NCI-H460 (cell line): Measurements from ENCODE around the gene PRKCA. TPM values are rescaled to one million over a fixed set of nuclear protein-coding genes. Genes with fewer than 3 reads are reported as not detected.

ENCODE experiments used
- small RNA-seq, 2 experiments: library from RNA; depleted of rRNA; stranded (forward); fragments of <200 nt; gene quantifications; one replicate each; pipeline ENCODE3, GENCODE V24; 2014
- total RNA-seq: library from RNA; depleted of rRNA; stranded (reverse); fragments of >200 nt; shearing (Covaris generic); gene quantifications from 2 replicates; pipeline ENCODE4 v1.2.3, GENCODE V29; 2014; rRNA removed

Gene PRKCA
- total RNA-seq, 1 experiment from 2014 or later: 13.6 TPM

Small RNA genes within 50 kb of the gene (small RNA-seq; reads per million reads assigned to genes)
- gene MIR634 (0 reads per million in 2 experiments), gene RN7SL735P (0 to 0.35 reads per million in 2 experiments), gene RNA5SP444 (0 to 0.18 reads per million in 2 experiments), gene RNA5SP445 (0 reads per million in 2 experiments), gene RNU6-928P (0 reads per million in 2 experiments)

Other genes starting within 250 kb of the PRKCA start
- 6.5 and 6.6 TPM in 2 replicates for gene CEP112, start 110.5 kb upstream of the PRKCA start, total RNA-seq
- not detected in 2 replicates for gene APOH, start 73.2 kb upstream of the PRKCA start, total RNA-seq